OCI-M2 (cell line): ENCODE measurements around the gene FSTL5.

Experiments used
- DNase-seq: peaks from one replicate; lab custom pipeline; 2025; ENCODE audit not compliant: unreplicated experiment; lab: John Stamatoyannopoulos, UW

Gene FSTL5

GRCh38 chr4:161359491-161359890 is 804.3 kb downstream of the FSTL5 start:
- DNase-seq: no peak

- no peak for DNase-seq
Observed at GRCh38 chr4:161356351-161356750, 807.4 kb downstream of the FSTL5 start.

- DNase-seq: no peak
Observed at GRCh38 chr4:161350946-161351345, 812.9 kb downstream of the FSTL5 start.

- no peak for DNase-seq
Observed at GRCh38 chr4:161345741-161346140, 818.1 kb downstream of the FSTL5 start.

GRCh38 chr4:161343569-161343950 is 820.2 kb downstream of the FSTL5 start:
- DNase-seq: no peak

- DNase-seq: no peak
Observed at GRCh38 chr4:161342881-161343568, 820.8 kb downstream of the FSTL5 start.

GRCh38 chr4:161336621-161337020 is 827.2 kb downstream of the FSTL5 start:
- DNase-seq: no peak

GRCh38 chr4:161336016-161336530 is 827.7 kb downstream of the FSTL5 start:
- no peak for DNase-seq
